Activated CD4-positive, alpha-beta T cell treated with anti-CD3 and anti-CD28 coated beads, Interleukin-2, amount 10 ng/mL, durations not matched to agents 7 days and 5 days (primary cell): ENCODE results near the gene LMO7. TPM values are rescaled to one million over a fixed set of nuclear protein-coding genes. Genes with fewer than 3 reads are reported as not detected.

Source experiments
- CTCF ChIA-PET: fragments of 350-600 bp; sonication (Branson Sonifier 250); formaldehyde crosslinking; loops from one replicate; lab custom pipeline; 2021; ENCODE audit warnings: antibody characterized with exemption; lab: Charles Lee
- POLR2A ChIA-PET: fragments of 350-600 bp; sonication (Branson Sonifier 250); formaldehyde crosslinking; loops from one replicate; lab custom pipeline; 2021; ENCODE audit warnings: antibody characterized with exemption; lab: Charles Lee
- DNase-seq: peaks from one replicate; pipeline ENCODE4 v3.0.0-alpha.2; 2020
- H3K27ac Mint-ChIP-seq: one replicate; pipeline ENCODE4 v1.8.0; 2021; ENCODE audit warnings: mild to moderate bottlenecking, moderate library complexity, mixed read lengths
- H3K27me3 Mint-ChIP-seq: one replicate; pipeline ENCODE4 v1.8.0; 2021; ENCODE audit warnings: mixed read lengths
- H3K36me3 Mint-ChIP-seq: one replicate; pipeline ENCODE4 v1.8.0; 2021; ENCODE audit warnings: low read depth, mixed read lengths
- H3K4me1 Mint-ChIP-seq: one replicate; pipeline ENCODE4 v1.8.0; 2021; ENCODE audit warnings: mixed read lengths
- H3K4me3 Mint-ChIP-seq: one replicate; pipeline ENCODE4 v1.8.0; 2021; ENCODE audit warnings: mild to moderate bottlenecking, moderate library complexity, mixed read lengths
- H3K9me3 Mint-ChIP-seq: one replicate; pipeline ENCODE4 v1.8.0; 2021; ENCODE audit warnings: mixed read lengths
- total RNA-seq, 2 experiments: library from RNA; stranded (reverse); gene quantifications; one replicate each; pipeline ENCODE4 v1.2.3, GENCODE V29; 2021

Gene LMO7
- total RNA-seq, 2 experiments from 2014 or later, result 23.1 to 30.7 TPM

GRCh38 chr13:75908141-75908540 is 272.0 kb downstream of the LMO7 start:
- POLR2A ChIA-PET, result no interaction called here
- Mint-ChIP-seq H3K4me3 (no peak overlapping the region), H3K36me3 (no peaks in the 10 kb centered on the region)

More at GRCh38 chr13:75908141-75908540, 272.0 kb downstream of the LMO7 start:
- H3K4me1 Mint-ChIP-seq, result no peaks in the 10 kb centered on the region
- DNase-seq, result no peak
- no peak overlapping the region for H3K27ac Mint-ChIP-seq
- CTCF ChIA-PET, result interaction anchor here (0.9 kb wide), 1 partner anchor 212 kb away, joined by 3 read pairs; no protein-coding TSS in a partner anchor
- peaks cover 7% of the 10 kb centered on the region for H3K27me3 Mint-ChIP-seq
- no peaks in the 10 kb centered on the region for H3K9me3 Mint-ChIP-seq

Other genes starting within 250 kb of the LMO7 start
- 10 to 100 TPM; 27.2 to 32.9 TPM for gene TBC1D4, start 154.2 kb upstream of the LMO7 start, total RNA-seq
- 100 to 1,000 TPM; 135 TPM for gene COMMD6, start 98.5 kb upstream of the LMO7 start, total RNA-seq
- gene UCHL3, start 86.5 kb upstream of the LMO7 start, total RNA-seq, result 10 to 100 TPM; 37.6 to 40.6 TPM